Heart left ventricle (tissue), 13 donors: ENCODE measurements around the gene PTPN5.

Source experiments
- CTCF ChIP-seq, 12 donors: fragments of 200-600 bp; sonication (generic) in 4 of 12; IDR thresholded peaks; one replicate each; pipeline versions ENCODE4 v1.5.0 to v1.8.0; 2018 to 2022; ENCODE audit warnings: antibody characterized with exemption in 12 of 12, mild to moderate bottlenecking in 5 of 12
- POLR2A ChIP-seq, 2 donors: fragments of 450-650 bp; IDR thresholded peaks; one replicate each; pipeline ENCODE4 v1.6.1; 2017; ENCODE audit warnings: antibody characterized with exemption in 2 of 2, mild to moderate bottlenecking in 2 of 2, moderate library complexity in 2 of 2
- donor health status: ischemic (EF 13 %, LVEDD 7.1; RV severe dilation, severe dysfunction).
- donor health status: DM: no; HTN: yes; CAD: no.
- donor health status: DM: no; HTN: no; CAD: no.
- donor health status: ischemic (EF 25% LVEDD 6.9; RV normal size, moderate dysfunction).
- donor health status: ischemic (EF 25% LVEDD 5.7; RV mildly dilated, moderate dysfunction).
- donor health status: ischemic (EF 35%, LVEDD 5.7; RV mildly dilated, moderate dysfunction).
- donor health status: nonischemic (EF 11% LVEDD 7.7; RV severe dilation, severe dysfunction).
- donor health status: DM: yes; HTN: yes; CAD: no.
- donor health status: PGD.
- donor health status: ischemic (EF 29% LVEDD 5.4; RV normal size, mild dysfunction).
- donor health status: nonischemic (EF 23%, LVEDD 6.1; RV moderate dilation, normal function).

DNA sequence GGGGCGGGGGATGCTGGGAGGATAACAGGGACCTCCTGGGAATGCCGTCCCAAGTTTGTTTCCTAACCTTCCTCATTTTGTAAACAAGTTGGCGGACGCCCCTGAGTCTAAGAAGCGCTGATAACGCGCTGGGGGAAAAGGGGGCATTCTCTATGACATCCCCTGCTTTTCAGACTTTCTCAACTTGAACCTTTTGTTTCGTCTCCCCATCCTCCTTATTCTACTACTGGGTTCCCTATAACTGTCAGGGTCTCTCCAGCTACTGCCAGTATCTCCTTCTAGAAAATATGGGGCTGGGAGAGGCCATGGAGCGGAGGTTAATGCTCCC is 92.4 kb downstream of the PTPN5 start:
- TF ChIP-seq CTCF (IDR thresholded peaks at IDR 0.05) (no peak), POLR2A (IDR thresholded peaks at IDR 0.05) (no peak)
